ENCODE results near the gene PITPNC1. TPM values are rescaled to one million over a fixed set of nuclear protein-coding genes. Genes with fewer than 3 reads are reported as not detected.

The PITPNC1 gene
- total RNA-seq, 1 experiment from 2014 or later: 6.9 TPM

GRCh38 chr17:67399676-67400075 lies 22.6 kb downstream of the PITPNC1 start:
- H3K36me3 Mint-ChIP-seq (ENCODE audit: insufficient read depth, unreplicated experiment): no peaks in the 10 kb centered on the region
- intact Hi-C loops (cut with micrococcal nuclease; ENCODE audit: unreplicated experiment): no loop called here
- H3K4me3 Mint-ChIP-seq (ENCODE audit: low read depth, unreplicated experiment): no peak overlapping the region
- H3K27me3 Mint-ChIP-seq (ENCODE audit: unreplicated experiment): no peaks in the 10 kb centered on the region
- no peak overlapping the region for H3K27ac Mint-ChIP-seq (ENCODE audit: unreplicated experiment)
- CTCF ChIA-PET: no interaction called here
- no peak for DNase-seq
- no peaks in the 10 kb centered on the region for H3K4me1 Mint-ChIP-seq (ENCODE audit: low read depth, unreplicated experiment)
- BruUV-seq (replicated peaks): no TSS peak
- H3K9me3 Mint-ChIP-seq (ENCODE audit: low read depth, unreplicated experiment): no peaks in the 10 kb centered on the region
- no peak for TF ChIP-seq CTCF (IDR thresholded peaks at IDR 0.05; ENCODE audit: unreplicated experiment)

- TF ChIP-seq CTCF (IDR thresholded peaks at IDR 0.05; ENCODE audit: unreplicated experiment): no peak
- no TSS peak for BruUV-seq (replicated peaks)
- CTCF ChIA-PET: no interaction called here
- H3K27me3 Mint-ChIP-seq (ENCODE audit: unreplicated experiment): no peaks in the 10 kb centered on the region
- H3K27ac Mint-ChIP-seq (ENCODE audit: unreplicated experiment): no peak overlapping the region
- DNase-seq: no peak
- H3K4me3 Mint-ChIP-seq (ENCODE audit: low read depth, unreplicated experiment): no peak overlapping the region
- no peaks in the 10 kb centered on the region for H3K9me3 Mint-ChIP-seq (ENCODE audit: low read depth, unreplicated experiment)
- no peaks in the 10 kb centered on the region for H3K36me3 Mint-ChIP-seq (ENCODE audit: insufficient read depth, unreplicated experiment)
- intact Hi-C loops (cut with micrococcal nuclease; ENCODE audit: unreplicated experiment): no loop called here
- no peaks in the 10 kb centered on the region for H3K4me1 Mint-ChIP-seq (ENCODE audit: low read depth, unreplicated experiment)
Measured at GRCh38 chr17:67400193-67400592, 23.1 kb downstream of the PITPNC1 start.

- Mint-ChIP-seq H3K4me1 (ENCODE audit: low read depth, unreplicated experiment) (no peaks in the 10 kb centered on the region), H3K27me3 (ENCODE audit: unreplicated experiment) (no peaks in the 10 kb centered on the region), H3K4me3 (ENCODE audit: low read depth, unreplicated experiment) (no peak overlapping the region), H3K27ac (ENCODE audit: unreplicated experiment) (no peak overlapping the region), H3K9me3 (ENCODE audit: low read depth, unreplicated experiment) (no peaks in the 10 kb centered on the region), H3K36me3 (ENCODE audit: insufficient read depth, unreplicated experiment) (no peaks in the 10 kb centered on the region)
- TF ChIP-seq CTCF (IDR thresholded peaks at IDR 0.05; ENCODE audit: unreplicated experiment): no peak
- CTCF ChIA-PET: no interaction called here
- no TSS peak for BruUV-seq (replicated peaks)
- intact Hi-C loops (cut with micrococcal nuclease; ENCODE audit: unreplicated experiment): no loop called here
- no peak for DNase-seq
Measured at GRCh38 chr17:67401106-67401505, 24.0 kb downstream of the PITPNC1 start.

DNA sequence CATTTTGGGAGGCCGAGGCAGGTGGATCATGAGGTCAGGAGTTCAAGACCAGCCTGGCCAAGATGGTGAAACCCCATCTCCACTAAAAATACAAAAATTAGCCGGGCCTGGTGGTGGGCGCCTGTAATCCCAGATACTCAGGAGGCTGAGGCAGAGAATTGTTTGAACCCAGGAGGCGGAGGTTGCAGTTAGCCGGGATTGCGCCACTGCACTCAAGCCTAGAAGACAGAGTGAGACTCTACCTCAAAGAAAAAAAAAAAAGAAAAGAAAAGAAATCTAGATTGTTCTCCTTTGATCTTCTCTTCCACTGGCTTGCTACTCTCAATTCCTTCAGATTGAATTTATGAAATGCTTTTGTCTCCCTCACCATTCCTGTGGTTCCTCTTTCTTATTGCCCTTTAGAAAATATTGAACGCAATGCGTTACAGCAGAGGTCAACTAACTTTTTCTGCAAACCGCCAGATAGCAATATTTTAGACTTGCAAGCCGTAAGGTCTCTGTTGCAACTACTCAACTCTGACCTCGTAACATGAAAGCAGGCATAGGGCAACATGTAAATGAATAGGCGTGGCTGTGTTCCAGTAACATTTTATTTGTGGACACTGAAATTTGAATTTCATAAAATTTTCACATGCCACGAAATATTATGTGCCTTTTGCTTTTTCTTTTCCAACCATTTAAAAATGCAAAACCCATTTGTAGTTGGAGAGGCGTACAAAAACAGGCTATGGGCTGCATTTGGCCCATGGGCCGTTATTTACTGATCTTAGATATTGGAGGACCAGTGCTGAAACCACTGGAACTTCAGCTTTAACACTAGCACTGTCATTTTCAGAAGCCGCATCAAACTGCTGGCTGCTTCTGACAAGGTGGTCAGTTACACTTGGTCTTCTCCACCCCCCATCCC lies 24.8 kb downstream of the PITPNC1 start:
- H3K27me3 Mint-ChIP-seq (ENCODE audit: unreplicated experiment): no peaks in the 10 kb centered on the region
- no peak overlapping the region for H3K4me3 Mint-ChIP-seq (ENCODE audit: low read depth, unreplicated experiment)
- no TSS peak for BruUV-seq (replicated peaks)
- TF ChIP-seq CTCF (IDR thresholded peaks at IDR 0.05; ENCODE audit: unreplicated experiment): no peak
- no peaks in the 10 kb centered on the region for H3K36me3 Mint-ChIP-seq (ENCODE audit: insufficient read depth, unreplicated experiment)
- H3K27ac Mint-ChIP-seq (ENCODE audit: unreplicated experiment): no peak overlapping the region
- no peak for DNase-seq
- CTCF ChIA-PET: no interaction called here
- H3K4me1 Mint-ChIP-seq (ENCODE audit: low read depth, unreplicated experiment): no peaks in the 10 kb centered on the region
- intact Hi-C loops (cut with micrococcal nuclease; ENCODE audit: unreplicated experiment): no loop called here
- no peaks in the 10 kb centered on the region for H3K9me3 Mint-ChIP-seq (ENCODE audit: low read depth, unreplicated experiment)

Measured in Calu3 (cell line).